ENCODE results near the gene PRR19. TPM values are rescaled to one million over a fixed set of nuclear protein-coding genes. Genes with fewer than 3 reads are reported as not detected.

Gene PRR19
- total and polyA plus RNA-seq, 10 donors: 0.33 to 1.2 (median 0.54) TPM; not detected in 2

GRCh38 chr19:42293540-42293939, 8.4 kb upstream of the PRR19 start:
- no peak for DNase-seq
- Histone ChIP-seq H3K4me3 (no peak overlapping the region), H3K9me3 (no peaks in the 10 kb centered on the region), H3K27ac (no peak overlapping the region), H3K36me3 (peaks cover 0 to 81% (median 65%) of the 10 kb centered on the region in 6 donors), H3K27me3 (replicated peaks in 1 of 7) (no peaks in the 10 kb centered on the region), H3K4me1 (peaks cover 0 to 34% (median 6%) of the 10 kb centered on the region in 6 donors)
- TF ChIP-seq, protein P1, sequence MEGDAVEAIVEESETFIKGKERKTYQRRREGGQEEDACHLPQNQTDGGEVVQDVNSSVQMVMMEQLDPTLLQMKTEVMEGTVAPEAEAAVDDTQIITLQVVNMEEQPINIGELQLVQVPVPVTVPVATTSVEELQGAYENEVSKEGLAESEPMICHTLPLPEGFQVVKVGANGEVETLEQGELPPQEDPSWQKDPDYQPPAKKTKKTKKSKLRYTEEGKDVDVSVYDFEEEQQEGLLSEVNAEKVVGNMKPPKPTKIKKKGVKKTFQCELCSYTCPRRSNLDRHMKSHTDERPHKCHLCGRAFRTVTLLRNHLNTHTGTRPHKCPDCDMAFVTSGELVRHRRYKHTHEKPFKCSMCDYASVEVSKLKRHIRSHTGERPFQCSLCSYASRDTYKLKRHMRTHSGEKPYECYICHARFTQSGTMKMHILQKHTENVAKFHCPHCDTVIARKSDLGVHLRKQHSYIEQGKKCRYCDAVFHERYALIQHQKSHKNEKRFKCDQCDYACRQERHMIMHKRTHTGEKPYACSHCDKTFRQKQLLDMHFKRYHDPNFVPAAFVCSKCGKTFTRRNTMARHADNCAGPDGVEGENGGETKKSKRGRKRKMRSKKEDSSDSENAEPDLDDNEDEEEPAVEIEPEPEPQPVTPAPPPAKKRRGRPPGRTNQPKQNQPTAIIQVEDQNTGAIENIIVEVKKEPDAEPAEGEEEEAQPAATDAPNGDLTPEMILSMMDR (IDR thresholded peaks at IDR 0.05 in 8 of 11, conservative IDR thresholded peaks at IDR 0.05 in 3 of 11): no peak
- TF ChIP-seq POLR2AphosphoS5 (IDR thresholded peaks at IDR 0.05): peak in 1 of 3 donors; percentile 22
- WGBS, 5 donors: 76 to 93% (median 90%) methylated on average over 8 to 17 of the region's 17 CpGs
- intact Hi-C loops (cut with DNase I; ENCODE audit: low total_unique reads): no loop called here

DNA sequence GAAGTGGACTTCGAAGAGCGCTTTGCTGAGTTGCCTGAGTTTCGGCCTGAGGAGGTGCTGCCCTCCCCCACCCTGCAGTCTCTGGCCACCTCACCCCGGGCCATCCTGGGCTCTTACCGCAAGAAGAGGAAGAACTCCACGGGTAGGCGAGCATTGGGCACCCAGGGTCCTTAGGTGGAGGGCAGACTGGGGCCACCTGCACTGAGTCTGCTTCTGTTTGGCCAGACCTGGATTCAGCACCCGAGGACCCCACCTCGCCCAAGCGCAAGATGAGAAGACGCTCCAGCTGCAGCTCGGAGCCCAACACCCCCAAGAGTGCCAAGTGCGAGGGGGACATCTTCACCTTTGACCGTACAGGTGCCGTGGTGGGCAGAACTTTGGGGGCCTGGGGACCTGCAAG, 8.0 kb upstream of the PRR19 start:
- no peak overlapping the region for H3K4me3 ChIP-seq
- DNase-seq: no peak
- TF ChIP-seq, protein P1 (IDR thresholded peaks at IDR 0.05 in 8 of 11, conservative IDR thresholded peaks at IDR 0.05 in 3 of 11): no peak
- TF ChIP-seq POLR2AphosphoS5 (IDR thresholded peaks at IDR 0.05) (no peak), POLR2A (IDR thresholded peaks at IDR 0.05) (no peak)
- H3K9me3 ChIP-seq: no peaks in the 10 kb centered on the region
- H3K36me3 ChIP-seq: peaks cover 0 to 77% (median 61%) of the 10 kb centered on the region in 6 donors
- H3K4me1 ChIP-seq: peaks cover 0 to 30% (median 6%) of the 10 kb centered on the region in 6 donors
- intact Hi-C loops (cut with DNase I; ENCODE audit: low total_unique reads): no loop called here
- no peak overlapping the region for H3K27ac ChIP-seq
- 84 to 93% (median 91%) methylated on average over 15 of the region's 15 CpGs for WGBS, 5 donors
- H3K27me3 ChIP-seq (replicated peaks in 1 of 7): no peaks in the 10 kb centered on the region

GRCh38 chr19:42294471-42295137, 7.3 kb upstream of the PRR19 start:
- no peaks in the 10 kb centered on the region for H3K27me3 ChIP-seq (replicated peaks in 1 of 7)
- no peak for DNase-seq
- H3K27ac ChIP-seq: no peak overlapping the region
- WGBS, 5 donors: 84 to 93% (median 86%) methylated on average over 22 to 24 of the region's 24 CpGs
- TF ChIP-seq POLR2AphosphoS5 (IDR thresholded peaks at IDR 0.05) (peak in 2 of 3 donors; percentile 11 to 41), POLR2A (IDR thresholded peaks at IDR 0.05) (no peak)
- H3K36me3 ChIP-seq: peaks cover 0 to 70% (median 55%) of the 10 kb centered on the region in 6 donors
- H3K4me3 ChIP-seq: no peak overlapping the region
- no peaks in the 10 kb centered on the region for H3K9me3 ChIP-seq
- H3K4me1 ChIP-seq: peaks cover 0 to 24% (median 6%) of the 10 kb centered on the region in 6 donors
- intact Hi-C loops (cut with DNase I; ENCODE audit: low total_unique reads): no loop called here

DNA sequence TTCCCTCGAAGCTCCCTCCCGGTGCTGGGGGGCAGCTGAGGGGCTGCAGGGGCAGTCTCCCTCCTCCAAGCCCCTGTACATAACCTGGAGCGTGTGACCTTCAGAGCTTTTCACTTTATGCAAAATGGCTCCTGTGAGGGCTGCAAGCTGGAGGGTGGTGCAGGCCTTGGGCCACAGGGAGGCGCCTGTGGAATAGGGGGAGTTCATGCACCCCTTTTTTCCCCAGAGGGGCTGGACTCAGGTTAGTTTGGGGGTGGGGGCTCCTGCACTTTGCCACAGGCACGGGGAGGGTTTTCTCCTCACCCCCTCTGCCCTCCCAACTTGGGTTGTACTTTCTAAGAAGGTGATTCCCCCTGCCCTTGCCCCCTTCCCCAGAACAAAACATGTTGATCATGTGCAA, 6.6 kb upstream of the PRR19 start:
- WGBS, 5 donors: 76 to 88% (median 81%) methylated on average over 5 of the region's 5 CpGs
- H3K4me3 ChIP-seq: no peak overlapping the region
- H3K4me1 ChIP-seq: peaks cover 0 to 22% (median 6%) of the 10 kb centered on the region in 6 donors
- H3K36me3 ChIP-seq: peaks cover 0 to 63% (median 47%) of the 10 kb centered on the region in 6 donors
- DNase-seq: no peak
- TF ChIP-seq POLR2AphosphoS5 (IDR thresholded peaks at IDR 0.05): no peak
- TF ChIP-seq POLR2A (IDR thresholded peaks at IDR 0.05): no peak
- TF ChIP-seq, protein P1 (IDR thresholded peaks at IDR 0.05 in 8 of 11, conservative IDR thresholded peaks at IDR 0.05 in 3 of 11): no peak
- no peaks in the 10 kb centered on the region for H3K27me3 ChIP-seq (replicated peaks in 1 of 7)
- intact Hi-C loops (cut with DNase I; ENCODE audit: low total_unique reads): no loop called here
- no peaks in the 10 kb centered on the region for H3K9me3 ChIP-seq
- H3K27ac ChIP-seq: peak overlapping the region in 2 of 8 donors; percentile 21 to 23
